Hematopoietic multipotent progenitor cell treated with erythropoietin and hydrocortisone succinate and interleukin-3 and kit ligand, for 8 days (in vitro differentiated cells): ENCODE measurements around the gene HOTAIR.

ENCODE experiments used
- DNase-seq: peaks from one replicate; pipeline ENCODE4 v3.0.0-alpha.2; 2015

The HOTAIR gene

DNA sequence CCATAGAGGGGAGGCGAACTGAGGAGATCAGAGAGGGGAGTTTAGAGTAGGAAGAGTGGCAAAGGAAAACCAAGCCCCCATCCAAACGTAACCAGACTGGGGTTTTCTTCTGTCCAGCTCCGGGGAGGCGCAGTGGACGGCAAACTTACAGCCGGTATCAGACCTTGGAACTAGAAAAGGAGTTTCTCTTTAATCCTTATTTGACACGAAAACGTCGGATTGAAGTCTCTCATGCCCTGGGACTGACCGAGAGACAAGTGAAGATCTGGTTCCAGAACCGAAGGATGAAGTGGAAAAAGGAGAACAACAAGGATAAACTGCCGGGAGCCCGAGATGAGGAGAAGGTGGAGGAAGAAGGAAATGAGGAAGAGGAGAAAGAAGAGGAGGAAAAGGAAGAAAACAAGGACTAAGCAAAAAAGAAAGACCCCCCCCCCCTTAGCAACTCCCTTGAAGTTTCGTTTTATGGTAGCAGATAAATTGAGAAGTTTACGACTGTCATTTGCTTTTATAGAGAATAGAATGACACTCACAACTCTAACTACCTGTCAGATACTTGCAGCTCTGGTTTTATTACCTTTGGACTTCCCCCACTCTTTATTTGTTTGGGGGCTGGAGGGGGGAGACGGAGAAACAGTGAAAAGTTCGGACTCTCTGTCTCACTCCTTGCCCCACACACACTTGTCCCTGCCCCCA, 36.4 kb upstream of the HOTAIR start:
- no peak for DNase-seq

DNA sequence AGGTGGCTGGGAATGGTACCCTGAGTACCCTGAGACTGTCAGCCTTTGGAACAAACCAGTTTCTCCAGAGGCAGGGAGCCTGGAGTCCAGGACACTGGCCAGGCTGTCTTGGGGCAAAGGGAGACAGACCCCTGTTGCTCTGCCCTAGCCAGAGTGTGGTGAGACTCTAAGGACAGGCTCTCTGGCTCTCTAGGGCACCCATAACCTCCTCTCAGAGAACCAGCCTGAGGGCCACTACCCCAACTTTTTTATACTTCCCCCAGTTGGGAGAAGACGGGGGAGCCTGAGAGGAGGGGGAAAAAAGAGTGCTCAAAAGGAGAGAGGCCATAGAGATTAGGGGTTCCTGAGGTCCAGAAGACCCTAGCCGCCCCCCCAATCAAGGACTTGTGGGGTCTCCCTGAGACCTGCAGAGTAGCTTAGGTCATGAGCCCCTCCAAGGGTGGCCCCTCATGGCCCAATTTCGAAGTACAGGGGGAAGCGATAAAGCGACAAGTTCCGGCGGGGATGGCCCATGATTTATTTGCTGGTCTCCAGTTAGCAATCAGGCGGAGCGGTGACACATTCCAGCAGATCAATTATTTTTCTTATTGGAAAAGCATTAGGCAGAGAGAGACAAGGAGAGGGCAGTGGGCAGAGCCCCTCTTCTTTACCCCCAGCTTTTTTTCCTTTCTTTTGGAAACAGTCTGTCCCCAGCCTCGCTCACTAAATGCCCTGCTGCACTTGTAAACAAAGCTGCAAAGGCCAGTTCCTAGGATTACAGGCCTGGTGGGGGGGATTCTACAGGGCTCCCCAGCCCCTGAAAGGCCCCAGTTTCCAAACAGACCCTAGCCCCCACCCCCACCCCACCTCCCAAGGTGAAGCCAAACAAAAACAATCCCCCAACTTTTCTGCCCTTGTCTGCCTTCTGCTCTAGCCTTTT, 35.6 kb upstream of the HOTAIR start:
- DNase-seq = no peak

DNA sequence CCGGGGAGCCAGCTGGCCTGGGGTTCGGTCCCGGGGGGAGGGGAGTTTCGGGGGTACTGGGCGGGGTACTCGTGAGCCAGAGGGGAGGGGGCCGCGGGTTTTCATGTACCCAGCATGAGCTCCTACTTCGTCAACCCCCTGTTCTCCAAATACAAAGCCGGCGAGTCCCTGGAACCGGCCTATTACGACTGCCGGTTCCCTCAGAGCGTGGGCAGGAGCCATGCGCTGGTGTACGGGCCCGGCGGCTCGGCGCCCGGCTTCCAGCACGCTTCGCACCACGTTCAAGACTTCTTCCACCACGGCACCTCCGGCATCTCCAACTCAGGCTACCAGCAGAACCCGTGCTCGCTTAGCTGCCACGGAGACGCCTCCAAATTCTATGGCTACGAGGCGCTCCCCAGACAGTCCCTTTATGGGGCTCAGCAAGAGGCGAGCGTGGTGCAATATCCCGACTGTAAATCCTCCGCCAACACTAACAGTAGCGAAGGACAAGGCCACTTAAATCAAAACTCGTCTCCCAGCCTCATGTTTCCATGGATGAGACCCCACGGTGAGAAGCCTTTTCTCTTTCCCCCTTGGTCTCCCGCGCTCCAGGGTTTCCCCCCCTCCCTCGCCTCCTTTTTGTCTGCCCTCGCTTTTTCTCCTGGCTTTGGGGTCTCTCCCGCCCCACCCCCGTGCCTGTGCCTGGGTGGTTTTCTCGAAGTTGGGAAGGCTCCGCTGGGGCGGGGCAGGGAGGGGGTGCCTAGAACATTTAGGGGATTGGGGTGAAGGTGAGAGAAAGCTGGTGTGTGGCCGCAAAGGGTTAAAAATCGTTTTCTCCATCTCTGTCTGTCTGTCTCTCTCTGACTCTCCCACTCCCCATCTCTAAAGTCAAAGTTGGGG, 34.7 kb upstream of the HOTAIR start:
- DNase-seq = no peak

DNA sequence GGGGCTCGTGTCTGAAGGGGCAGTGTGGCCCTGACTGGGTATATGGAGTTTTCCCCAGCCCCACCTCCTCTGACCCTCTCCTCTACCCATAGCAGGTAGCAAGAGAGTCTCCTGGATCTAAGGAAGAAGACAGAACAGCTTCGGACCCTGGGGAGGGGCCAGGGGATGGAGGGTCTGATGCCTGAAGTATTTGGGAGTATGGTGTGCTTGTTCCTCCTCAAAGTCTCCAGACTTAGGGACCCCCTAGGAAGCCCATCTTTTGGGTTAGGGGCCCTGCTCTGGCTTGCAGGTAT, 33.5 kb upstream of the HOTAIR start:
- DNase-seq = no peak

DNA sequence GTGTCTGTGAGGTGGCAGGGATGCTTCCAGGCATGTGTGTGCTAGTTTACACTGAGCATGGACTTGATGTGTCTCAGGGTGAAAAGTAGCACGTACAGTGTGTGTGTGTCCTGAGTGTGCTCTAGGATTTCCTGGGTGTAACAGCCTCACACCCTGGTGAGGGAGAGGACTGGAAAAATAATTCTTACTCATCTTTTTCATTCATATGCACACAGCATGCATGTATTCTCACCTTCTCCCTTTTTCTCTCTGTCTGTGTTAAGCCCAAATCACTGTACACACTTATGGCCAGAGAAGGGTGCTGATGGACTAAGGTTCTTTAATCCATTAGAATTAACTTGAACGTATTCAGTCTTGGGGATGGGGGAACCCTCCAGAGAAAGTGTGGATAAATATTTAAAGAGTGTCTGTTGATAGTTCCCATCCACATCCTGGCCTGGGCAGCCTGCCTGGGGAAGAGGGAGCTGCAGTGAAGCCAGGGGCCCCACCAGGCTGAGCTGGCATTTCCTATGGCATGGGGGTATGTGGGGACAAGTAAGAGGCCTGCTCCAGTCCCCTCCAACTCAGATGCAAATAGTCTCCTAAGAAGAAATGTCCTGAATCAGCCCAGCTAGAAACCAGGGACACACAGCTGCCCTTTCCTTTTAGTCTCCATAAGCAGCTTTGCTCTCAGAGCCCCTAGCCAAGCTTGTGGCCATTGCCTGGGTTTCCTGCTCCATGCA, 32.9 kb upstream of the HOTAIR start:
- no peak for DNase-seq

DNA sequence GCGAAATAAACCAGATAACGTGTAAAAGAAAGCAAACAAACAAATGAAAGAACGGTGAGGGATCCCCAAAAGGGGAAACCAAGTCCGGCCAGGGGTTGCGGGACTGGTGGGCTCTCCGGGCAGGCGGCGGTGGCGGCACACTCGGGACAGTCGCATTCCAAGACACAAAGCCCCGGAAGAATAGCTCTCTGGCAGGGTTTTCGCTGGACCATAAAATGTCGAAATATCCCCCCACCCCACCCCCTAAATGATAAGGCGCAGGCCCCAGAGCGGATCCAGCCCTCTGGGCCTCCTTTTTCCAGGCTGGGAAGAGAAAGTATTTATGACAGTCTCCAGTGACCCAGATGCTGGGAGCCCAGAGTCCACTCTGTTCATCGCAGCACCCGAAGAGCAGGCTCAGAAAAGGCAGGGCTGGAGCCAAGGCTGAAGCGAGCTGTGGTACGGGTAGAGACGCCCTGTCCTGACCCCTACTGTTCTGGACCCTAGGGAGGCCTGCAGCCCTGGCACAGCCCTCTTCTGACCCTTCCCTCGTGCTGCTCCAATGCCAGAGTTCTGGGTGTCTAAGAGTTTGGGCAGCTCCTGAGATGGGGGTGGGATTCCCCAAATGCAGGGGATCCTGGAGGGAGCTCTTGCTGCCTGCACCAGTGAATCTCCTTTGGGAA, 31.9 kb upstream of the HOTAIR start:
- DNase-seq = no peak

DNA sequence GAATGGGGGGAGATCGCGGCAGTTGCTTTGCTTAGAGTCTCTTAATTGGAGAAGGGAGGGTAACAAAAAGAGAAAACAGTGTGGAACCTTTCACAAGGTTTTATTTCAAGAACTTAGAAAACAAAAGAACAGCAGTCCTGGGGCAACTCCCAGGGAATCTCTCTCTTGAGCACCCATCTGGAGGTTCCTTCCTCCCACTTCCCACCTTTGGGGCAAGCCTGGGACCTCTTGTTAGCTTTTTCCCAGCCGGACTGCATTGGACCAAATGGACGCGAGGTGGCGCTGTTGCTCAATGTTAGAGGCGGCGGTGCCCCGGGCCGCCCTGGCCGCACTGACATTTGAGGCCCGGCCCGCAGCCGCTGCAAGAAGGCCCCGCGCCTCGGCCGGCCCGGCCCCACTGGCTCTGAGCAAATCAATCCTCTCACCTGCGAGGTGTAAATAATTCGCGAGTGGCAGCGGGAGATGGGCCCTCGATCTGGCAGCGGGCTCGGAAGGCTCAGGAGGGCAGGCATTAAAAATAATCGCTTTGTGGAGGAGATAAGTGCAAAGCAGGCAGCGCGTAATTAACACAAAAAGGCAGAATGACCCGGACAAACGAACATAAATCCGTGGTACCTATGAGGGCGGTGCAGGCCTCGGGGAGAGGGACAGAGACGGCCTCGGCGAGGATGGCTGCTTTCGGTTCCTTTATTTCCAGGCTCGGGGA, 31.3 kb upstream of the HOTAIR start:
- DNase-seq = peak; percentile 79

DNA sequence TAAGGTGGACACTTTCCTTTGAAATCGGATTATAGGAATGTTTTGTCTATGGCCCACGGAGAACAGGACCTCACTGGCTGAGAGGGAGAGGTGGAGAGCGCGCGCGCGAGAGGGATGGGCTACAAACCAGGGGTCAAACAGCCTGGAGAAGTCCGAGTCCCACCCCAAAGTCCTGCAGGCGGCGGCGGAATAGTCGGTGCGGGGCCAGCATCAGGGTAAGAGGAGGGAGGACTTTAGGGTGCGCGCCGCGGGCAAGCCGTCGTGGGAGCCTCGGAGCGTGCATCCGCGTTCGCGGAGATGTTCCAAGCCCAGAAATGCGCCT, 30.7 kb upstream of the HOTAIR start:
- DNase-seq = no peak

DNA sequence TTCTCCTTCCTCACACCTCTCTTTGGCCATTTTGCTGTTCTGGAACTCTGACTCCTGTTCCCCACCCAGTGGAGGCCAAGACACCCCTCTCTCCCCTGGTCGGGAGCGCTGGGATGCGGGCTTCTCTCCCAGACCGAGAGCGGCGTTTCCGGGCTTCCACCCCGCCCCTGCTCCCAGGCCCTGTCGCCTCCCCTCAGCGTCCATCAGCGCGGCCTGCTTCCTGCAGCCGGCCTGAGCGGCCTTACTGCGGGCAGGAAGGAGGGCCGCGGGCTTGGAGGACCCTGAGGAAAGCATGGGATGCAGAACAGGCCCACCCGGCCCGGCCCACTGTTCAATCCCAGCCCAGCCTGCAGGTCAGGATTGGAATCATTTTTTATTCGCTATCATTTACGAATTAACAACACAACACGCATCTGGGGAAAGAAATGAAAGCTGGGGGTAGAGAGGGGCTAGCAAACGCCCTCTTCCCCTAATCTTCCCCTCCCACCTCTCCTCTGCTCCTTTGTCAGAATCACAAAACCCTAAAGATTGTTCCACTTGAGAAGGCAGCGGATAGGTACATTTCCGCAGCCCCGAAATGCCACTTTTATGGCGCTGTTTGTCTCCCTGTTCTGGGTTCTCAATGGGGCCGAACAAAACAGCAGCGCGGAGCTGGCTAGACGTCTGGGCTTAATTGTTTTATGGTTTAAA, 30.2 kb upstream of the HOTAIR start:
- no peak for DNase-seq

DNA sequence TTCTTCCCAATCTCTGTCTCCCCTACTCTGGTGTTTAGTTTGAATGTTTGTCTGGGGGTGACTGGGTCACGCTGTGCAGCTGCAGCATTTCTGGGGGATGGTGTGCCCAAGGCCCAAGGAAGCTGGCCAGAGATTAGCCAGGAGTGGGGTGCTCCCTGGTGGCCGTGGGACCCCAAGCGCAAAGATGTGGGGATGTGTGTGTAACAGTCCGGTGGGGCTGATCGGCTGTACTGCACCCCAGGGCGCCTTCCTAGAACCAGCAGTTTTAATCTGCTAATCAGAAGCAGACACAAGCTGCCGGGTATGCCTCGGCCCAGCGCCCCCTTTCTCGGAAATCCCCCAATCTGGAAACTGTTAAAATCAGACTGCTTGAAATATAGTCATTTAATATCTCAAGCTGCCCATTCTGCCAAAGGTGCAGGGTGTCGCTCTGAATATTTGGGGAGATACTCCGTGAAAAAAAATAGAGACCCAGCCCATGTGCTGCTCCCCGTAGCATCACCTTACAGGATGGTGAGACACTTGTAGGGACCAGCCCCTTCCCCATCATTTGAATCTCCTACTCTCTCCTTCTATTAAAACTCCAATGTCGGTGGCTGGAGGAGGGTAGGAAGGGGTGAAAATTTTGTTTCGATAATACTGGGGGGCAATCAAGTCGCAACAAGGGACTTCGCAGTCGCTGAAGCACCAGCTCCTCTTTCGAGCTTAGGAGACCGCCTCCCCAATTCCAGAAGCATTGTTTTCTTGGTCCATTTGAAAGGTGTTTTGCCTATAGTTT, 29.5 kb upstream of the HOTAIR start:
- no peak for DNase-seq

DNA sequence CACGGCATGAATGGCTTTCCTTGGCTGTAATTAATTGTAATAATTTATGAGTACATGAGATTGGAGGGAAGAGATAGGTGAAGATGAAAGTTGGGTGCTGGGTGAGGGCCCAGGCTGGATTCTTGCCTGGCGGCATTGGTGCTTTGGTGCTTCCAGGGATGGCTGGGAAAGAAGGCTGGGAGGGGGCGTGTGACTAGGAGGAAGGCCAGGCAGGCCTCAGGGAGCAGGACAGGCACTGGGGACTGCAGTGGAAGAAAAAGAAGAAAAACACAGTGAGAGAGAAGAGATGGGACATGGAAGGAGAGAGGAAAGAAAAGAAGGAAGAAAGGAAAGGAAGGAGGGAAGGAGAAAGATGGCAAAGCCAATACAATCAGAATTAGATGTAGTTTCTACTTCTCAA, 28.9 kb upstream of the HOTAIR start:
- DNase-seq = no peak

DNA sequence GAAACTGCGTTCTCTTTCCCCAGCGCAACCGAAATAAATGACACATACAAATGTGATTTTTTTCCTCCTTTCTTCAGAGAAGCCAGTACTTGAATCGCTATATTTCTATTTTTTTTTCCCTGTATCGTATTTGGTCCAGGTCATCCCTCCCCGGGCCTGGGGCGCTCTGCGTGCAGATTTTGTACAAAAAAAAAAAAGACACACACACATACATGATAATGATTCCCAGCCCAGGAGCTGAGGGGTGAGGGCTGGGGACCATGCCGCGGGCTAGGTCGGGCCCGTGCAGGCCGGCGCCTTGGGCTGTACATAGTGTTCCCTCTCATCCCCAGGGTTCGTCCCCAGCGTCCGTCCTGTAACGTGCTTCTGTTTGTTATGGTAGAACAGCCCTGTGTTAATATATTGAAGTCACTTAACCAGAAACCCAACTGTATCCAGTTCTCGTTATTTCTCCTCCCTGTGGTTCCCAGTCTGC, 28.2 kb upstream of the HOTAIR start:
- DNase-seq = no peak

DNA sequence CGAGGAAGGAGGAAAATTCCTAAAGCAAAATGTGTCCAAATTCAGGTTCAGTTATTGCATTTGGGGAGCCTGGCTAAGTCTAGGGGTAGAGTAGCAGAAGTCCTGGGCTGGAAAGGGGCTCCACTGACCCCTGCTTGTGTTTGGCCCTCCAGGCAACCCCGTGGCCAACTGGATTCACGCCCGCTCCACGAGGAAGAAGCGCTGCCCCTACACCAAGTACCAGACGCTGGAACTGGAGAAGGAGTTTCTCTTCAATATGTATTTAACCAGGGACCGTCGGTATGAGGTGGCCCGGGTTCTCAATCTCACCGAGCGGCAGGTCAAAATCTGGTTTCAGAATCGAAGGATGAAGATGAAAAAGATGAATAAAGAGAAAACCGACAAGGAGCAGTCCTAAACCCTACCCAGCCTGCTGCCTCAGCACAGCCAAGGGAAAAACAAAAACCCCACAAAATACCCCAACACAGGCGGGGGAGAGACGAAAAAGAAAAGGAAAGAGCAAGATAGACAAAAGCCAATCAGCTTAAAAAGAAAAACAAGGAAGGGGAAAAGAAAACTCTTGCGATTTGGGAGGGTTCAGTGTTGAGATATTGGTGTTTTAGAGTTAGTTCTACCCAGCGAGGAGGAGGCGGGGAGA, 27.6 kb upstream of the HOTAIR start:
- DNase-seq = no peak

DNA sequence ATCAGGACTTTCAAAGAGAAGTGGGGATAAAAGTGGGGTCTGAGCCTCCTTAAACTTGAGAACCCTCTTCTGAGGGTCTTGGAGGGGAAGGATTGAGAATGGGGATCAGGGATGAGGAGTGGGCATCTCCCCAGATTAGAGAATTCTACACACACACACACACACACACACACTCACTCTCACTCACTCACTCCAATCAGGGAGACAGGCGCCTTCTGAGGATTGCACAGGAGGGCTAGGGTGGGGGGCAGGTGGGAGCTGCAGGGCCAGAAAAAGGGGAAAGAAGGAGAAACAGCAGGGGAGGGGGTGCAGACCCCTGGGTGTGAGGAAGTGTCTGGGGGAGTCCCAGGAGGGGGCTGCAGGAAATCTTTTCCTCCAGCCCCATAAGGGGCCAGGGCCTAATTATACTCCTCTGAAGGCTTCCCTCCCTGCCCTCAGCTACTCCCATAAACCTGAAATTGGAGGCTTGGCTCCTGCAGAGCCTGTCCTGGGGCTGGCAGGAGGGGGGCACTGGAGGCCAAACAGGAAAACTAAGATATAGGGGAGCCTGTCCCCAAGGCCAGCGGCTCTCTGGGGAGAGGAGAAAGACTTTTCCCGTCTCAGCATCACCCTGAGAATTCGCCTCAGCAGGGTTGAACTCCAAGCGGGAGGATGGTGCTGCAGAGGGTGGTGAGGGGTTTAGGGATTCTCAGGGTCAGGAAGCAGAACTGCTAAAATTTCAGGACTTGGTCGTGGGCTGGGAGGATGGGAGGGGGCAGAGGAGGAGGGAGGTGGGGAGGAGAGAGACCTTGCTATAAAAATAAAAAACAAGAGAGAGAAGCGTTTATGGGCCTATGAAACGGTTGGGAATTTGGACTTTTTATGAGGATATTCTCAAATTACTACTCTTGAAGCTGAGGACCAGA, 26.8 kb upstream of the HOTAIR start:
- no peak for DNase-seq

DNA sequence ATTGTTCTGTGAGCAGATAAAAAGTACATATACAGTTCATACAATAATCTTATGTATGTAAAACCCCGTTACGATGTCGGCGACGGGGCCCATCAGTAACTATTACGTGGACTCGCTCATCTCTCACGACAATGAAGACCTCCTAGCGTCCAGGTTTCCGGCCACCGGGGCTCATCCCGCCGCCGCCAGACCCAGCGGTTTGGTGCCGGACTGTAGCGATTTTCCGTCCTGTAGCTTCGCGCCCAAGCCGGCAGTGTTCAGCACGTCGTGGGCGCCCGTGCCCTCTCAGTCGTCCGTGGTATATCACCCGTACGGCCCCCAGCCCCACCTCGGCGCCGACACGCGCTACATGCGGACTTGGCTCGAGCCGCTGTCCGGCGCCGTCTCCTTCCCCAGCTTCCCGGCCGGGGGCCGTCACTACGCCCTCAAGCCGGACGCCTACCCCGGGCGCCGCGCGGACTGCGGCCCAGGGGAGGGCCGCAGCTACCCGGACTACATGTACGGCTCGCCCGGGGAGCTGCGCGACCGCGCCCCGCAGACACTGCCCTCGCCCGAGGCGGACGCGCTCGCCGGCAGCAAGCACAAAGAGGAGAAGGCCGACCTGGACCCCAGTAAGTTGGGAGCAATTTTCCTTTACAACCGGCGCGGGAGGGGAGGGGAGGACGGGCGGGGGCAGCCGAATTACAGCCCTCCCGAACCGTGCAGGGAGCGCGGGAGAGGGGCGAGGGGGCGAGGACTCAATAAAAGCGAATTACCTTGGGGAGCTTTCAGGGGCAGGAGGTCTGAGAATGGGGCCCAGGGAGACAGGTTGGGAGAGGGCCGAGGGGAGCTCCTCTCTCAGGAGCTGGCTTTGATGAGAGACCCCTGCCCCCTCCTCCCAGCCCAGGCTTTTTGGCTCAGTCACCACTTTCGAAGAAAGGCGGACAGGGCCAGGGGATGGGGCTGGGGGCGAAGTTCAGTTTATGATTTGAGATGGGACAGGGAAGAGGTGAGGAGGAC, 25.7 kb upstream of the HOTAIR start, which contains the start of gene HOXC9:
Gene HOXC9, plus strand, starts transcription at position 46 of the 999 bp plus-strand sequence. Its CDS starts 28 bp downstream, at position 74.
- DNase-seq = no peak

DNA sequence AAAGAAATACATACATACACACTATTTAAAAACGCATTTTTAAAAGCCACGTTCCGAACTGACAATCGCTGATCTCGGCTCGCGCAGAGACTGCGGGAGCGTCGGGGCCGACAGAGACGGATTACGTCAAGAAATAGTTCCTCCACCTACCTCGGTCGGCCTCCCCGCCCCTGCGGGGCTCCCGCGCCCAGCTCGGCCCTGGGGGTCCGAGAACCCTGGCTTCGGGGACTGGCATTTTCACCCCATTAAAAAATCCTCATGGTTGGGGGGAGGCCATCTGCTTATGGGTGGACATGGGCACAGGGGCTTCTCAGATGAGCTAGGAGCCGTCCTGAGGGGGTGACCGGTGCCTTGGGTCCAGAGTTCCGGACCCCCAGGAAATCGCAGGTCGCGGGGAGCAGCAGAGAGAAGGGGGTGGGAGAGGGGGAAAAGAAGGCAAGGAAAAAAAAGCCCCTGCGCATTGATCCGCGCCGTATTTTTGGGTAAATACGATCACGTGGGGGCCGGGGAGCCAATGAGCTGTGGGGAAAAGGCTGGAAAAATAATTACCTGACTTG, 24.9 kb upstream of the HOTAIR start:
- no peak for DNase-seq

DNA sequence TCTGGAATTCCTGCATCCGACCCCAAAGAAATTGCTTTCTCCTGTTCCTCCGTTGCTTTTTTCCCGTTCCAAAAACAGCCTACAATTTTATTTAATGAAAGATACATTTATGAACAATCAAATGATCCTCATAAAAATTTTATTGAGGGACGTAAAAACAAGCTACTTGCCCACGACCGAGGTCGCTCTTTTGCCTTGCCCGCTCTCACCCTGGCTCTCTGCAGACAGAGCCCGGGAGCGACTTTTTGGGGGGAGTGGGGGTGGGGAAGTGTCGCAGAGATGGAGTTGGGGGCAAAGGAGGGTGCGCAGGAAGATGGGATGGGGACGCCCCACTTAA, 24.1 kb upstream of the HOTAIR start:
- no peak for DNase-seq
